Kidney capillary endothelial cell (primary cell): ENCODE measurements around the gene OR10W1.

Experiments
- DNase-seq: peaks from one replicate; pipeline ENCODE4 v3.0.0-alpha.2; 2018; ENCODE audit warnings: low spot score

The OR10W1 gene, protein sequence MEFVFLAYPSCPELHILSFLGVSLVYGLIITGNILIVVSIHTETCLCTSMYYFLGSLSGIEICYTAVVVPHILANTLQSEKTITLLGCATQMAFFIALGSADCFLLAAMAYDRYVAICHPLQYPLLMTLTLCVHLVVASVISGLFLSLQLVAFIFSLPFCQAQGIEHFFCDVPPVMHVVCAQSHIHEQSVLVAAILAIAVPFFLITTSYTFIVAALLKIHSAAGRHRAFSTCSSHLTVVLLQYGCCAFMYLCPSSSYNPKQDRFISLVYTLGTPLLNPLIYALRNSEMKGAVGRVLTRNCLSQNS

DNA sequence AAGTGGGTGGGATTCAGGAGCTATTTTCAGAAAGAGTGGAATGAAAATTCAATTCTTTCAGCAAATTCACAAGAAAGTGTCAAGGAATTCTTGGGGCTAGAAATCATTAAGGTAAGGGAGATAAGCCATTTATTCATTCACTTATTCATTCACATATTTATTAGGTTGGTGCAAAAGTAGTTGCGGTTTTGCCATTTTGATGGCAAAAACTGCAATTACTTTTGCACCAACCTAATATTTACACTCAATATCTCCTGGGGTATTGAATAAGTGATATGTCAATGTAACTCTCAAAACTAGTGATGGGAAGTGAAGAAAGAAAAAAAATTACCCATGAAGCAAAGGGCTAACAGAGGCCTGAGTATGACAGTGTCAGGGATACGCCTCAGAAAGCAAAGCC is at the start of gene OR10W1:
TSS of gene OR10W1 (minus strand) at position 119 of the 400 bp plus-strand sequence. CDS start 402 bp downstream, outside the sequence.
- no peak for DNase-seq

DNA sequence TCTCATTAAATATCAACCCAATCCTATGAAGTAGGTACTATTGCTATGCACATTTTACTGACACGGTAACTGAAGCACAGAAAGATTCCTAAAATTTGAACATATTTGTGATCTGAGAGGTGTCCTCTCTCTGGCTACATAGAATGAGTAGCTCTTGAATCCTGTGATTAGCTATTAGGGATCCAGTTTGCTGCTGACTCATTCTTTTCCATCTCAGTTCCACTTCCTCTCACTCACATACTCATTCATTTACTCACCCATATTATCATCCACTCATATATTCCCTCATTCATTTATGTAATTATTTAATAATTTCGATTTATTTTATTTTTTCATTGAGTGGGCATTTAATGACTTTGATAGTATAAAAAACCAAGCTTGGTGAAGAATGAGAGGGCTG is 48.1 kb upstream of the OR10W1 start:
- DNase-seq: peak; percentile 9

DNA sequence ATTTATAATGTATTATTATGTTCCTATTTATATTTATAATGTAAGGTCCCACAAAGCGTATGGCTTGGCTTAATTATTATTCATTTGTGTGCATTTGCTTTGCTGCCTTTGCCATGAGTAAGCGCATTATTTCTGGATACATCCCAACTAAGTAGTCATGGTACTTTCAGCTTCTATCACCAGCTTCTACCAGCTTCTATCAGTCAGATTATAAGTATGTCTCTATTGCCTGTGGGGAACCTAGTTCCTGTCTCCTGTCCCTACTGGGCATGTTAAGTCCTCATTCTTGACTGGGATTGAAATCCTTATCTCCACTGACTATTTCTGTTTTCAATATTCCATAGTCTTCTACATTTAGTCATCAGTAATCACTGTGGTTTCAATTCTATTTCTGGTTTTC is 33.5 kb upstream of the OR10W1 start:
- no peak for DNase-seq

DNA sequence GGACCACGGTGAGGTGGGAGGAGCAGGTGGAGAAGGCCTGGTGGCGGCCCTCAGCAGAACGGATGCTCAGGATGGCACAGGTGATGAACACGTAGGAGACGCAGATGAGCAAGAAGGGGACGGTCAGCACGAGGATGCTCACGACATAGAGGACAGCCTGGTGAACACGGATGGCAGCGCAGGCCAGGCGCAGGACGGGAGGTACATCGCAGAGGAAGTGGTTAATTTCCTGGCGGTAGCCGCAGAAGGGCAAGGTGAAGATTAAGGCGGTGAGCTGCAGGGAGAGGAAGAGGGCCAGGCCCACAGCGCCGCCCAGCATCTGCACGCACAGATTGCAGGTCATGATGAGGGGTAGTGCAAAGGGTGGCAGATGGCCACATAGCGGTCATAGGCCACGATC is 24.0 kb upstream of the OR10W1 start:
- DNase-seq: no peak

DNA sequence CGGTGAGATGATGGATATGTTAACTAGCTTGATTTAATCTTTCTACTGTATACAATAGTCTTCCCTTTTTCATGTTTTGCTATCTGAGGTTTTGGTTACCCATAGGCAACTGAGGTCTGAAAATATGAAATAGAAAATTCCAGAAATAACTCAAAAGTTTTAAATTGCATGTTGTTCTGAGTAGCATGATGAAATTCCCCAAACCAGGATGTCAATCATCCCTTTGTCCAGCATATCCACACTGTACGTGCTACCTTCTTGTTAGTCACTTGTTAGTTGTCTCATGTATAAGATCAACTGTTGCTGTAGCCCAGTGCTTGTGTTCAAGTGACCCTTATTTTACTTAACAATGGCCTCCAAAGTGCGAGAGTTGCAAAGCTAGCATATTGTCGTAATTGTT is 21.2 kb upstream of the OR10W1 start:
- no peak for DNase-seq

DNA sequence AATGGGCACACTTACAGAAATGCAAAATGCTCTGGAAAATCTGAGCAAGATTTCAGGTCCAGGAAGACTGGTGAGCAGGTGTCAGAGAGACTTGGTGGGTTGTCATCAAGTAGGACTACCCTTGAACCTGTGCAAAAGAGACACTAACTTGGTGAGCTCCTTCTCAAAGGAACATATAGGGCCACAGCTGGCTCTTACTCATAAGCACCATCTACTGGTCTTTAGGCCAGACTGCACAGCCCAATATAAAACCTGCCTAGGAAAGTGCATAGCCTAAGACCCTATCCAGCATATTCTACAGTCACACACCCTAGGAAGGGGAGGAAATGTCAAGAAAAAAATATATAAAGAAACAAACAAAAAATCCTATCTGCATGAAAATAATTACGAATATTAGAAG is 18.2 kb upstream of the OR10W1 start:
- DNase-seq: peak; percentile 40

DNA sequence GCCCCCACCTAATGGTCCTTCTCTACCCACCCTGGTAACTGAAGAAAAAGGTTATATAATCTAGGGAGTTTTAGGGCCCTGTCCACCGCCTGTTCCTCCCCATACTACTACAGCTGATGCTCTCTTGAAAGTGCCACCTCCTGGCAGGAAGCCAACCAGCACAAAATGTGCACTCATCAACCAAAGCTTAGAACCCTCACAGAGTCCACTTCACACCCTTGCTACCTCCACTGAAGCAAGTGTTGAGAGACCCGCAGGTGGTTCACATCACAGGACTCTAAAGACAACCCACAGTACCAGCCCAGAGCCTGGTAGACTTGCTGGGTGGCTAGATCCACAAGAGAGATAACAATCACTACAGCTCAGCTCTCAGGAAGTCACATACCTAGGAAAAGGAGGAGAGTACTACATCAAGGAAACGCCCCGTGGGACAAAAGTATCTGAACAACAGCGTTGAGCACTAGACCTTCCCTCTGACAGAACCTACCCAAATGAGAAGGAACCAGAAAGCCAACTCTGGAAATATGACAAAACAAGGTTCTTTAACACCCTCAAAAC is 17.5 kb upstream of the OR10W1 start:
- no peak for DNase-seq

DNA sequence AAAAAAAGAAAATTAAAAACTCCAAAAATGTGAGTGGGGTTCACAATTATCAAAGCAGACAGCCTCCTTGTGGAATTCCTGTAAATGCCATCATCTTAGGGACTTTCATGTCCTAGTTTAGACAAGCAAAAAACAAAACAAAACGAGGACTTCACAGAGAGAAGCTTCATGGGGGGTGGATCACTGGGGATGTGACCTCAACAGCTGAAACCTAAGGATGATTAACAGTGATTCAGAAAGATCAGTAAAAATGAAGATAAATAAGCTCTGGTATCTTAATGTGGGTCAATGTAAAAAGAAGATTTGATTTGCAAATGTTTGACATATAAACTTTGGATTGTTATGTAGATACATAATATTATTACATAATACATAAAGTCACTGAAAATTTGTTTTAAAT is 8.1 kb upstream of the OR10W1 start:
- no peak for DNase-seq

DNA sequence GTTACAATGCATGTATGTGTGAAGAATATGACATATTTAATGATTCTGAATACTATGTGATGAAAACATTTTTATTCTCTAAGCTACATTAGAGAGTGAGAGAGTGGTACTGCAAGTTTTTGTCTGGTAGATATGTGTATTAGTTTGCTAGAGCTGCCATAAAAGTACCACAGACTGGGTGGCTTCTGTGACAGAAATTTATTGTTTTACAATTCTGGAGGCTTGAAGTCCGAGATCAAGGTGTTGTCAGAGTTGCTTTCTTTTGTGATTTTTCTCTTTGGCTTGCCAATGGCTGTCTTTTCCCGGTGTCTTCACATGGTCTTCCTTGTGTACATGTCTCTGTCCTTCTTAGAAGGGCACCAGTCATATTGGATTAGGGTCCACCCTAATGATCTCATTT is 6.9 kb upstream of the OR10W1 start:
- DNase-seq: no peak

DNA sequence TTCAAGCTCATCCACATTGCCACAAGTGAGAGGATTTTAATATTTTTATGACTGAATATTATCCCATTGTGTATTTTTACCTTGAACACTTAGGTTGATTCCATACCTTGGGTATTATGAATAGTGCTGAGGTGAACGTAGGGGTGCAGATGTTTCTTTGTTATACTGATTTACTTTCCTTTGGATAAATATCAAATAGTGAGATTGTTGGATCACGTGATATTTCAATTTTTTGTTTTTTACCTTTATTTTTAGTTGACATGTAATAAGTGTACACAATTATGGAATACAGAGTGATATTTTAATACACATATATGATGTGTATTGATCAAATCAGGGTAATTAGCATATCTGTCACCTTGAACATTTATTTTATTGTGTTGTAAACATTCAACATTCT is 8.1 kb downstream of the OR10W1 start:
- no peak for DNase-seq

DNA sequence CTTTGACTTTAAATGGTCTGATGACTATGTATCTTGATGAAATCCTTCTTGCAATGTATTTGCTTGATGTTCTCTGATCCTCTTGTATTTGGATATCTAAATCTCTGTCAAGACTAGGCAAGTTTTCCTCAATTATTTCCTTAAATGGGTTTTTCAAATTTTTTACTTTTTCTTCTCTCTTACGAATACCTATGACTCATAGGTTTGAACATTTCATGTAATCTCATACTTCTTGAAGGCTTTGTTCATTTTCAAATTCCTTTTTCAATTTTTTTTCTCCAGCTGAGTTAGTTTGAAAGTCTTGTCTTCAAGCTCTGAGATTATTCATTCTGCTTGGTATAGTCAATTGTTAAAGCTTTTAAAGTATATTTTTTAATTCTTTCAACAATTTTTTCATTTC is 13.1 kb downstream of the OR10W1 start:
- no peak for DNase-seq

DNA sequence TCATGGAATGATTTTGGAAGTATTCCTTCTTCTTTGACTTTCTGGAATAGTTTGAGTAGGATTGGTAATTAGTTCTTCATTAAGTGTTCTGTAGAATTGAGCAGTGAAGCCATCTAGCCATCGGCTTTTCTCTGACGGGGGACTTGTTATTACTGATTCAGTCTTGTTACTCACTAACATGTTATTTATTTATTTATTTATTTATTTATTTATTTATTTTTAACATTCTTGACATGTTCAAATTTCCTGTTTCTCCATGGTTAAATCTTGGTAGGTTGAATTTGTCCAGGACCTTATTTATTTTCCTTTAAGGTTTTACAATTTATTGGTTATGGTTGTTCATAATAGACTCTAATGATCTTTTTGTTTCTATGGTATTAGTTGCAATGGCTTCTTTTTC is 24.1 kb downstream of the OR10W1 start:
- no peak for DNase-seq

DNA sequence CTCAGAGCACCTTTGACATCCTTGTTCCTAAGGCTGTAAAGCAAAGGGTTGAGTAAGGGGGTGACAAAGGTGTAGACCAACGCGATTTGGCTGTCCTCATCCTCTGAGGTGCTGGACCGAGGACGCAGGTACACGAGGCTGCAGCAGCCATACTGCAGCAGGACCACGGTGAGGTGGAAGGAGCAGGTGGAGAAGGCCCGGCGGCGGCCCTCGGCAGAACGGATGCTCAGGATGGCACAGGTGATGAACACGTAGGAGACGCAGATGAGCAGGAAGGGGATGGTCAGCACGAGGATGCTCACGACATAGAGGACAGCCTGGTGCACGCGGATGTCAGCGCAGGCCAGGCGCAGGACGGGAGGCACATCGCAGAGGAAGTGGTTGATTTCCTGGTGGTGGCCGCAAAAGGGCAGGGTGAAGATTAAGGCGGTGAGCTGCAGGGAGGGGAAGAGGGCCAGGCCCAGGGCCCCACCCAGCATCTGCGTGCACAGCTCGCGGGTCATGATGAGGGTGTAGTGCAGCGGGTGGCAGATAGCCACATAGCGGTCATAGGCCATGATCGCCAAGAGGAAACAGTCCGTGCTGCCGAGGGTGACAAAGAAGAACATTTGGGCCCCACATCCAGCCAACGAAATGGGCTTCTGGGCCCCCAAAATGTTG is 40.0 kb downstream of the OR10W1 start:
- DNase-seq: no peak

DNA sequence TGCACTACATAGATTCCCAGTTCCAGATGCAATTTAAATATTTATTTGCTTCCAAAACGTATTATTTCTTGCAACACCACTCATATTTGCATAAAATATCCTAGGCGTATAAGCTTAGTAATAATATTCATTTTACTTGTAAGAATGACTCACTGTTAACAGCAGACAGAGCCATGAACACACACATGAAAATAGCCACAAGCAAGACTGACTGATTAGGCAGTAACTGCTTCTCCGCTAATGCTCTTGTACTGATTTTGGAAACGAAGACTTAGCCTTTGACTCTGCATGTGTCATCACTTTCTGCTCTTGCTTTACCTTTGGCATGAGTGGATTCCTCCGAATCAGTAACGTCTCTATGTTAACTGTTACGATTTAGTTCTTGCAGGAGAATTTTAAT is 45.3 kb downstream of the OR10W1 start:
- DNase-seq: no peak
